OCI-LY7 (cell line): ENCODE measurements around the gene CXorf38. TPM values are rescaled to one million over a fixed set of nuclear protein-coding genes. Genes with fewer than 3 reads are reported as not detected.

ENCODE experiments used
- BruUV-seq: library from RNA; stranded (reverse); fragments of 400-500 nt; replicated peaks from 2 replicates; lab custom pipeline; 2021; lab: Mats Ljungman, UMichigan
- CTCF ChIA-PET: fragments of 300-600 bp; sonication (Branson Sonifier 250); formaldehyde crosslinking; loops from one replicate; lab custom pipeline; 2022; ENCODE audit warnings: antibody characterized with exemption; ENCODE audit not compliant: unreplicated experiment; lab: Charles Lee
- POLR2A ChIA-PET: fragments of 300-600 bp; sonication (Branson Sonifier 250); formaldehyde crosslinking; loops from one replicate; lab custom pipeline; 2022; ENCODE audit warnings: antibody characterized with exemption; lab: Charles Lee
- DNase-seq: peaks from one replicate; pipeline ENCODE4 v3.0.0-alpha.2; 2015; ENCODE audit warnings: low spot score
- H2AFZ ChIP-seq: fragments of 200-600 bp; sonication (generic), shearing (Covaris generic); 2 replicates; pipeline ENCODE4 v1.6.1; 2014; ENCODE audit warnings: mild to moderate bottlenecking, antibody characterized with exemption, low read length, moderate library complexity
- H3K27ac ChIP-seq: fragments of 200-600 bp; sonication (generic); 2 replicates; pipeline ENCODE4 v1.5.1; 2014; ENCODE audit warnings: mixed run types, low read depth, mild to moderate bottlenecking, moderate library complexity, low read length, inconsistent platforms; ENCODE audit not compliant: poor library complexity, severe bottlenecking
- H3K36me3 ChIP-seq: fragments of 200-600 bp; sonication (generic); 2 replicates; pipeline ENCODE4 v1.6.1; 2014; ENCODE audit warnings: mild to moderate bottlenecking, antibody characterized with exemption, low read length, moderate library complexity, mixed read lengths; ENCODE audit not compliant: insufficient read depth
- H3K4me1 ChIP-seq: fragments of 200-600 bp; sonication (generic); 2 replicates; pipeline ENCODE4 v1.5.1; 2014; ENCODE audit warnings: mild to moderate bottlenecking, low read length; ENCODE audit not compliant: insufficient read depth, poor library complexity, severe bottlenecking
- H3K4me2 ChIP-seq: fragments of 200-600 bp; sonication (generic); 2 replicates; pipeline ENCODE4 v1.6.1; 2014; ENCODE audit warnings: mild to moderate bottlenecking, low read length
- H3K4me3 ChIP-seq: fragments of 200-600 bp; sonication (generic); 2 replicates; pipeline ENCODE4 v1.5.1; 2014; ENCODE audit warnings: mild to moderate bottlenecking, low read depth, low read length; ENCODE audit not compliant: poor library complexity, severe bottlenecking
- H3K79me2 ChIP-seq: fragments of 200-600 bp; sonication (generic); 2 replicates; pipeline ENCODE4 v1.6.1; 2016; ENCODE audit warnings: low read depth, mild to moderate bottlenecking, low read length, moderate library complexity, mixed read lengths; ENCODE audit not compliant: insufficient read depth
- H3K9me2 ChIP-seq: fragments of 200-600 bp; sonication (generic); 2 replicates; pipeline ENCODE4 v1.6.1; 2016; ENCODE audit warnings: mild to moderate bottlenecking, low read length, mixed read lengths; ENCODE audit not compliant: insufficient read depth
- H3K9me3 ChIP-seq: fragments of 200-600 bp; sonication (generic); 2 replicates; pipeline ENCODE4 v1.6.1; 2014; ENCODE audit warnings: mild to moderate bottlenecking, mixed run types, low read length, mixed read lengths
- H4K20me1 ChIP-seq: fragments of 200-600 bp; sonication (generic); 2 replicates; pipeline ENCODE4 v1.6.1; 2014; ENCODE audit warnings: mild to moderate bottlenecking, antibody characterized with exemption, low read length, moderate library complexity, mixed read lengths; ENCODE audit not compliant: insufficient read depth
- EZH2phosphoT487 ChIP-seq: fragments of 200-600 bp; sonication (generic); IDR thresholded peaks from 2 replicates; pipeline ENCODE4 v1.6.1; 2018; ENCODE audit warnings: low read depth, borderline replicate concordance, mild to moderate bottlenecking, mixed run types, antibody characterized with exemption, low read length, moderate library complexity, mixed read lengths
- intact Hi-C: fragments of 100-400 bp; cut with micrococcal nuclease; formaldehyde crosslinking; loops from one replicate; pipeline ENCODE4 v1.10.0; 2022; ENCODE audit not compliant: unreplicated experiment
- total RNA-seq, 2 experiments: library from RNA; depleted of rRNA in 1 of 2; stranded (reverse); fragments of >200 nt in 1 of 2; shearing (Covaris generic) in 1 of 2; gene quantifications; 2 replicates each; pipeline ENCODE4 v1.2.3, GENCODE V29; 2014 to 2022
- TF ChIP-seq, protein P1 (sequence below): fragments of 200-600 bp; sonication (generic); conservative IDR thresholded peaks from 2 replicates; pipeline ENCODE4 v1.5.1; 2014; ENCODE audit warnings: mild to moderate bottlenecking, antibody characterized with exemption, low read length, moderate library complexity, mixed read lengths

CXorf38 gene
- total RNA-seq, 2 experiments from 2014 or later, result 12.9 to 15.9 TPM

DNA sequence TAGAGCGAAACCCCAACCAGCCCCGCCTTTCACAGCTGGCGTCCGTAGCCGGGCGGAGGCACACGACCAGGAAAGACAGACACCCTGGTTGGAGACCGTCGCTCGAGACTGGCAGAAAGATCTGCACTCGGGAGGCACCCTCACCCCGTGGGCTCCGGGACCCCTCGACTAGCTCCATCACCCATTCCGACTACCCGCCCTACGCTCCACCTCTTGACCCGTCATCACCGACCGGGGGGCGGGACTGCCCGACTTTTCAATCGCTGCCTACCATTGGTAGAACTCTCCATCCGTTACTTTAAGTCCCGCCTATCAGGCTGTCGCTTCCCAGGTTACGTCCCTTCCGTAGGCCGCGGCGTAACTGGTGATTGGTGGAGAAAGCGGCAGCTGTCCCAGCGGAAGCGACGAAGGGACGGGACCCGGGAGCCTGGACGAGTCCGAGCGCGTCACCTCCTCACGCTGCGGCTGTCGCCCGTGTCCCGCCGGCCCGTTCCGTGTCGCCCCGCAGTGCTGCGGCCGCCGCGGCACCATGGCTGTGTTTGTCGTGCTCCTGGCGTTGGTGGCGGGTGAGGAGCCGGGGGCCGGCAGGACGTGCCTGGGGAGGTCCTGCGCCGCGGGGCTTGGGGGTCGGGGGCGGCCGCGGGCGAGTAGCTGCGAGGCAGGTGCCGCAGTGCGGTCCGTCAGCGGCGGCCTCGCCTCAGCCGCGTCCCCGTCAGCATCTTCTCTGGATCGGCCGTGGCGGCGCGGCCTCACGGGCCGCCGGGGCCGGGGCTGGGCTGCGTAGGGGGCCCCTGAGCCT, 66.6 kb downstream of the CXorf38 start, which contains the start of gene ATP6AP2:
Gene ATP6AP2 (plus strand): TSS at position 434 of the 799 bp plus-strand sequence. CDS start 96 bp downstream, at position 530.
- peak; percentile 93 for DNase-seq
- BruUV-seq, result no TSS peak
- Histone ChIP-seq H2AFZ (peak within 1 kb of the TSS; percentile 89), H3K27ac (peak within 1 kb of the TSS; percentile 48), H3K9me3 (no peaks in the 10 kb centered on the region), H3K4me1 (peaks cover 11% of the 10 kb centered on the region), H3K79me2 (peaks cover 24% of the 10 kb centered on the region; the same call in 1 of the 2 replicates), H3K9me2 (no peaks in the 10 kb centered on the region), H3K36me3 (no peaks in the 10 kb centered on the region), H4K20me1 (peaks cover 8% of the 10 kb centered on the region), H3K4me2 (peak within 1 kb of the TSS; percentile 85), H3K4me3 (peak within 1 kb of the TSS; percentile 89)
- intact Hi-C loops, result loop anchor here (10.0 kb wide), 1 partner anchor 504 kb away; the partner anchor contains the start of gene USP9X
- CTCF ChIA-PET, result interaction anchor here (0.6 kb wide), 1 partner anchor 869 kb away, joined by 3 read pairs; no protein-coding TSS in a partner anchor
- POLR2A ChIA-PET, result interaction anchor here (0.8 to 1.1 kb wide), 3 partner anchors 9 to 476 kb away, joined by 3 to 6 read pairs (median 4); no protein-coding TSS in a partner anchor
- TF ChIP-seq, protein P1, sequence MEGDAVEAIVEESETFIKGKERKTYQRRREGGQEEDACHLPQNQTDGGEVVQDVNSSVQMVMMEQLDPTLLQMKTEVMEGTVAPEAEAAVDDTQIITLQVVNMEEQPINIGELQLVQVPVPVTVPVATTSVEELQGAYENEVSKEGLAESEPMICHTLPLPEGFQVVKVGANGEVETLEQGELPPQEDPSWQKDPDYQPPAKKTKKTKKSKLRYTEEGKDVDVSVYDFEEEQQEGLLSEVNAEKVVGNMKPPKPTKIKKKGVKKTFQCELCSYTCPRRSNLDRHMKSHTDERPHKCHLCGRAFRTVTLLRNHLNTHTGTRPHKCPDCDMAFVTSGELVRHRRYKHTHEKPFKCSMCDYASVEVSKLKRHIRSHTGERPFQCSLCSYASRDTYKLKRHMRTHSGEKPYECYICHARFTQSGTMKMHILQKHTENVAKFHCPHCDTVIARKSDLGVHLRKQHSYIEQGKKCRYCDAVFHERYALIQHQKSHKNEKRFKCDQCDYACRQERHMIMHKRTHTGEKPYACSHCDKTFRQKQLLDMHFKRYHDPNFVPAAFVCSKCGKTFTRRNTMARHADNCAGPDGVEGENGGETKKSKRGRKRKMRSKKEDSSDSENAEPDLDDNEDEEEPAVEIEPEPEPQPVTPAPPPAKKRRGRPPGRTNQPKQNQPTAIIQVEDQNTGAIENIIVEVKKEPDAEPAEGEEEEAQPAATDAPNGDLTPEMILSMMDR, result no peak
- no peak for TF ChIP-seq EZH2phosphoT487

DNA sequence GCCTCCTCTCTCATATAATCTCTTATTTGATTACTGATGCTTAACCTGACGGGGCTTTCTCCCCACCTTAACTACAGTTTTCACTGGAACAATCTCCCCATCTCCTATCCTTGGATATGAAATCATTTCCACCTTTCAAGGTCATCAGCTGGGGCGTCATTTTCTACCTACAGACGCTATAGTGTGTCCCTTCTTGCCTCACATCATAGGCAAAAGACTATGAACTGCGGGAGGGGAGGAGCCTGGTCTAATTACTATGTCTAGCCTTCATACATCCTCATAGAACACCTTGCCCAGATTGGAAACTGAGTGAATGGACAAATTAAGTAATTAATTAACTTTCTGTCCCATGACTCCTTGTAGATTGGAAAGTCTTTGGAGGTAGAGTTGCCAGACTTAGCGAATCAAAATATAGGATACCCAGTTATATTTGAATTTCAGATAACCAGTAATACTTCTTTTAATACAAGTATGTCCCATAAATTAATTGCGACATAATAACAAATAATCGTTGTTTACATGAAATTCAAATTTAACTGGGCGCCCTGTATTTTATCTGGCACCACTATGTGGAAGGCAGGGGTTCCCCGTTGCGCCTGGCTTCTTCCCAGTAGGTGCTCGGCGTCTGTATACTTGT, 67.3 kb downstream of the CXorf38 start:
- peak overlapping the region; percentile 82 for H3K4me2 ChIP-seq
- H3K9me2 ChIP-seq, result no peaks in the 10 kb centered on the region
- POLR2A ChIA-PET, result interaction anchor here (0.8 to 1.1 kb wide), 3 partner anchors 10 to 475 kb away, joined by 3 to 6 read pairs (median 4); no protein-coding TSS in a partner anchor
- peak overlapping the region; percentile 89 for H2AFZ ChIP-seq
- TF ChIP-seq, protein P1, result no peak
- no peak for TF ChIP-seq EZH2phosphoT487
- H3K4me3 ChIP-seq, result peak overlapping the region; percentile 89
- peaks cover 24% of the 10 kb centered on the region; the same call in 1 of the 2 replicates for H3K79me2 ChIP-seq
- peaks cover 11% of the 10 kb centered on the region for H3K4me1 ChIP-seq
- H4K20me1 ChIP-seq, result peaks cover 8% of the 10 kb centered on the region
- H3K9me3 ChIP-seq, result no peaks in the 10 kb centered on the region
- no peaks in the 10 kb centered on the region for H3K36me3 ChIP-seq
- CTCF ChIA-PET, result no interaction called here
- no TSS peak for BruUV-seq
- H3K27ac ChIP-seq, result peak overlapping the region; percentile 48
- intact Hi-C loops, result loop anchor here (10.0 kb wide), 1 partner anchor 505 kb away; the partner anchor contains the start of gene USP9X
- peak; percentile 13 for DNase-seq
